ENCODE results near the gene IGFBP4.

DNA sequence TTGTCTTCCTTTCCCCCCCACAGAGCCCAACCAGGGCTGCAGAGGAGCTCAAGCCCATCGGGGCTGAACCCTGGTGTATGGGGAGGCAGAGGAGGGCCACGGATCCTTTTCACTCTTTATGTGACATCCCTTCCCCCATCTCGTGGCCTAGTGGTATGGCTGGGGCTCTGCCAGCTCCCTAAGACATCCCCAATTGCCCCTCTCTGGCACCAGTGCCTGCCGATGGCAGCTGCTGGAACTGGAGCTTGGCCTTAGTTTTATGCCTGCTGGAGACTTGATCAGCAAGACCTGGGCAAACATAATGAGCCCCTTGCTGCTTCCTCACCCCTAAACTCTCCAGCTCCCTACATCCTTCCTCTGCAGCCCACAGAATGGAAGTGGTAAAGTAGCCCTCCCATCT, 17.5 kb upstream of the IGFBP4 start:
- TF ChIP-seq, protein P1, sequence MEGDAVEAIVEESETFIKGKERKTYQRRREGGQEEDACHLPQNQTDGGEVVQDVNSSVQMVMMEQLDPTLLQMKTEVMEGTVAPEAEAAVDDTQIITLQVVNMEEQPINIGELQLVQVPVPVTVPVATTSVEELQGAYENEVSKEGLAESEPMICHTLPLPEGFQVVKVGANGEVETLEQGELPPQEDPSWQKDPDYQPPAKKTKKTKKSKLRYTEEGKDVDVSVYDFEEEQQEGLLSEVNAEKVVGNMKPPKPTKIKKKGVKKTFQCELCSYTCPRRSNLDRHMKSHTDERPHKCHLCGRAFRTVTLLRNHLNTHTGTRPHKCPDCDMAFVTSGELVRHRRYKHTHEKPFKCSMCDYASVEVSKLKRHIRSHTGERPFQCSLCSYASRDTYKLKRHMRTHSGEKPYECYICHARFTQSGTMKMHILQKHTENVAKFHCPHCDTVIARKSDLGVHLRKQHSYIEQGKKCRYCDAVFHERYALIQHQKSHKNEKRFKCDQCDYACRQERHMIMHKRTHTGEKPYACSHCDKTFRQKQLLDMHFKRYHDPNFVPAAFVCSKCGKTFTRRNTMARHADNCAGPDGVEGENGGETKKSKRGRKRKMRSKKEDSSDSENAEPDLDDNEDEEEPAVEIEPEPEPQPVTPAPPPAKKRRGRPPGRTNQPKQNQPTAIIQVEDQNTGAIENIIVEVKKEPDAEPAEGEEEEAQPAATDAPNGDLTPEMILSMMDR (IDR thresholded peaks at IDR 0.05): no peak
- TF ChIP-seq POLR2A (IDR thresholded peaks at IDR 0.05): no peak

Data from testis (tissue), 2 donors.